ENCODE measurements around the gene TLCD1.

The TLCD1 gene

GRCh38 chr17:28700830-28701492 lies 25.1 kb downstream of the TLCD1 start:
- DNase-seq (ENCODE audit: low read depth): no peak
- TF ChIP-seq CTCF (IDR thresholded peaks at IDR 0.05; ENCODE audit: low read length, missing control alignments): no peak
- no peak overlapping the region for H3K4me3 ChIP-seq (replicated peaks; ENCODE audit: low read depth, low read length)

GRCh38 chr17:28700278-28700677 lies 25.8 kb downstream of the TLCD1 start:
- H3K4me3 ChIP-seq (replicated peaks; ENCODE audit: low read depth, low read length): no peak overlapping the region
- no peak for TF ChIP-seq CTCF (IDR thresholded peaks at IDR 0.05; ENCODE audit: low read length, missing control alignments)
- DNase-seq (ENCODE audit: low read depth): no peak

GRCh38 chr17:28698253-28698941 lies 27.6 kb downstream of the TLCD1 start:
- DNase-seq (ENCODE audit: low read depth): no peak
- no peak overlapping the region for H3K4me3 ChIP-seq (replicated peaks; ENCODE audit: low read depth, low read length)
- no peak for TF ChIP-seq CTCF (IDR thresholded peaks at IDR 0.05; ENCODE audit: low read length, missing control alignments)

DNA sequence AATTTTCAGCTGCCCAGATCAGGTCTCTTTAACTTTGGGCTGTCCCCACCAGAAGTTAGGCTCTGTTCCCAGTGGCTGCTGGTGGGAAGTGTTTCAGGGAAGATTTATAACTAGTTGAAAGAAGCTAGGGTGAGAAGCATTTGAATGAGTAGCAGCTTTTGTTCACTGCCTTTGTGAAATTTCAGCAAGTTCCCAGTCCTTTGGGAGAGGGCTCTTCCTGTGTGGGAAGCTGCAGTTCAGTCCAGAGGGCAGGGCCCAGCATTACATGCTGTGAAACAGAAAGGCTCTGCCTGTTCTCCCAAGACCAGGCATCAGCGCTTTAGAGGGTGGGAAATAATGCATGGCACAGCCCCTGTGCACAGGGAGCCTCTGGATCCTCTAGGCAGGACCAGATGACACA lies 32.2 kb downstream of the TLCD1 start:
- no peak for DNase-seq (ENCODE audit: low read depth)
- H3K4me3 ChIP-seq (replicated peaks; ENCODE audit: low read depth, low read length): no peak overlapping the region
- no peak for TF ChIP-seq CTCF (IDR thresholded peaks at IDR 0.05; ENCODE audit: low read length, missing control alignments)

- no peak for TF ChIP-seq CTCF (IDR thresholded peaks at IDR 0.05; ENCODE audit: low read length, missing control alignments)
- no peak overlapping the region for H3K4me3 ChIP-seq (replicated peaks; ENCODE audit: low read depth, low read length)
- no peak for DNase-seq (ENCODE audit: low read depth)
Observed at GRCh38 chr17:28689011-28689410, 37.0 kb downstream of the TLCD1 start.

- DNase-seq (ENCODE audit: low read depth): no peak
- TF ChIP-seq CTCF (IDR thresholded peaks at IDR 0.05; ENCODE audit: low read length, missing control alignments): no peak
- no peak overlapping the region for H3K4me3 ChIP-seq (replicated peaks; ENCODE audit: low read depth, low read length)
Observed at GRCh38 chr17:28688481-28688880, 37.6 kb downstream of the TLCD1 start.

GRCh38 chr17:28686296-28686695 lies 39.7 kb downstream of the TLCD1 start:
- no peak for DNase-seq (ENCODE audit: low read depth)
- no peak for TF ChIP-seq CTCF (IDR thresholded peaks at IDR 0.05; ENCODE audit: low read length, missing control alignments)
- no peak overlapping the region for H3K4me3 ChIP-seq (replicated peaks; ENCODE audit: low read depth, low read length)
